PC-3 (cell line): ENCODE data around the gene CELF6. TPM values are rescaled to one million over a fixed set of nuclear protein-coding genes. Genes with fewer than 3 reads are reported as not detected.
A peak's percentile ranks its signal among the peaks of the same experiment; 100 is the strongest.

Experiments used
- ATAC-seq: fragments of 200-7000 bp; cut with Tn5 transposase; 2 replicates; pipeline ENCODE4 v1.9.1; 2020; ENCODE audit warnings: mild to moderate bottlenecking, moderate library complexity
- BruUV-seq: library from RNA; stranded (reverse); fragments of 400-500 nt; replicated peaks from 2 replicates; lab custom pipeline; 2021; lab: Mats Ljungman, UMichigan
- CTCF ChIA-PET: fragments of 300-600 bp; sonication (Branson Sonifier 250); formaldehyde crosslinking; loops from one replicate; lab custom pipeline; 2022; ENCODE audit warnings: antibody characterized with exemption; lab: Charles Lee
- POLR2A ChIA-PET: fragments of 300-600 bp; sonication (Branson Sonifier 250); formaldehyde crosslinking; loops from one replicate; lab custom pipeline; 2022; ENCODE audit warnings: antibody characterized with exemption; ENCODE audit not compliant: unreplicated experiment; lab: Charles Lee
- DNase-seq: peaks from one replicate; pipeline ENCODE4 v3.0.0-alpha.2; 2015
- H2AFZ ChIP-seq: fragments of 300-600 bp; sonication (generic); 2 replicates; pipeline ENCODE4 v1.6.0; 2016; ENCODE audit warnings: antibody characterized with exemption, low read length
- H3F3A ChIP-seq: fragments of 300-600 bp; sonication (generic); one replicate; pipeline ENCODE4 v1.6.0; 2017; ENCODE audit warnings: antibody characterized with exemption, low read length, control low read depth, mild to moderate bottlenecking; ENCODE audit not compliant: unreplicated experiment
- H3K27ac ChIP-seq: fragments of 300-600 bp; sonication (generic); 2 replicates; pipeline ENCODE4 v1.5.1; 2016; ENCODE audit warnings: mild to moderate bottlenecking, low read length
- H3K27me3 ChIP-seq: fragments of 300-600 bp; sonication (generic); 2 replicates; pipeline ENCODE4 v1.6.1; 2016; ENCODE audit warnings: low read length, mixed read lengths
- H3K36me3 ChIP-seq: fragments of 300-600 bp; sonication (generic); 2 replicates; pipeline ENCODE4 v1.6.1; 2016; ENCODE audit warnings: low read depth, mixed run types, low read length, mixed read lengths
- H3K4me1 ChIP-seq: fragments of 300-600 bp; sonication (generic); 2 replicates; pipeline ENCODE4 v1.5.1; 2016; ENCODE audit warnings: low read length; ENCODE audit not compliant: insufficient read depth
- H3K4me2 ChIP-seq: fragments of 300-600 bp; sonication (generic); 2 replicates; pipeline ENCODE4 v1.6.0; 2016; ENCODE audit warnings: low read length
- H3K4me3 ChIP-seq: fragments of 300-600 bp; sonication (generic); 2 replicates; pipeline ENCODE4 v1.5.1; 2016; ENCODE audit warnings: mild to moderate bottlenecking, low read length, mixed read lengths
- H3K79me2 ChIP-seq: fragments of 300-600 bp; sonication (generic); 2 replicates; pipeline ENCODE4 v1.6.1; 2017; ENCODE audit warnings: low read length, mixed read lengths
- H3K9ac ChIP-seq: fragments of 300-600 bp; sonication (generic); 2 replicates; pipeline ENCODE4 v1.6.0; 2016; ENCODE audit warnings: mild to moderate bottlenecking, low read length
- H3K9me2 ChIP-seq: fragments of 300-600 bp; sonication (generic); replicated peaks from 2 replicates; pipeline ENCODE4 v1.6.1; 2016; ENCODE audit warnings: mixed run types, low read length, mixed read lengths
- H3K9me3 ChIP-seq: fragments of 300-600 bp; sonication (generic); 2 replicates; pipeline ENCODE4 v1.6.1; 2016; ENCODE audit warnings: low read length, mixed read lengths
- H4K20me1 ChIP-seq: fragments of 300-600 bp; sonication (generic); 2 replicates; pipeline ENCODE4 v1.6.1; 2016; ENCODE audit warnings: low read length, mixed read lengths
- EZH2 ChIP-seq: fragments of 300-600 bp; sonication (generic); IDR thresholded peaks from one replicate; pipeline ENCODE4 v1.6.1; 2017; ENCODE audit warnings: antibody characterized with exemption, mild to moderate bottlenecking, low read length; ENCODE audit not compliant: unreplicated experiment
- EZH2phosphoT487 ChIP-seq: fragments of 300-600 bp; sonication (generic); IDR thresholded peaks from 2 replicates; pipeline ENCODE4 v1.6.1; 2018; ENCODE audit warnings: mild to moderate bottlenecking, antibody characterized with exemption, low read length, borderline replicate concordance
- intact Hi-C: fragments of 100-400 bp; cut with micrococcal nuclease; formaldehyde crosslinking; loops from 2 replicates; pipeline ENCODE4 v1.9.0; 2023
- total RNA-seq: library from RNA; depleted of rRNA; stranded (reverse); fragments of >200 nt; gene quantifications from 2 replicates; pipeline ENCODE4 v1.2.3, GENCODE V29; 2014
- TF ChIP-seq, protein P1 (sequence below): fragments of 300-600 bp; sonication (generic); conservative IDR thresholded peaks from 2 replicates; pipeline ENCODE4 v1.5.1; 2017; ENCODE audit warnings: antibody characterized with exemption, low read depth, mild to moderate bottlenecking, low read length

CELF6 gene
- total RNA-seq, 1 experiment from 2014 or later, result not detected

DNA sequence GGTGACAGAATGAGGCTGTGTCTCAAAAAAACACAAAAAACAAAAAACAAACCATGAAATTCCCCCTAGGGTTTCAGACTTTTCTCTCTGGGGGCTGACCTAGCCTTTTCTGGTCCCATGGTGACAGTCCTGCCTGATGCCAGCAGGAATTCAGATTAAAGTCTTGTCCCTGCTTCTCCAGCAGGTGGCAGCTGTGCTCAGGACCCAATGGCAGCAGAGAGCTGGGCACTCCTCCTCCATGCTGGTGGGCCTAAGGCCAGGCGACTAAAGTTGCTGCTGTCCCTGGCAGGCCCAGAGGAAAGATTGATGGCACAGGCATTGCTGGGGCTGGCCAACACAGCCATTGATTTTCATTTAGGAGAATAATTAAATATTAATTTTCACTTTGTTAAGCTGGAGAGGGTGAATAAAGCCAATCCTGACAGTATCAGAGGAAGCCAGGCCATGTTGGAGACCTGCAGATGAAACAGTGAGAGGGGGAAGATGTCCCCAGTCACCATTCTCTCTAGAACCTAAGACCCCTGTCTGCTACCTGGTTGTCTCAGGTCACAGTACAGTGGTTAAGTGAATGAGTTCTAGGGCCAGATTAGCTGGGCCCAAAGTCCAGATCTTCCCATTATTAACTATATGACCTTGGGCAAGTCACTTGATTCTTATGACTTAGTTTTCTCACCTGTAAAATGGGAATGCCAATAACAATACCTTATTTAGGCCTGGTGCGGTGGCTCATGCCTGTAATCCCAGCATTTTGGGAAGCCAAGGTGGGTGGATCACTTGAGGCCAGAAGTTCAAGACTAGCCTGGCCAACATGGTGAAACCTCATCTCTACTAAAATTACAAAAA lies 7.1 kb downstream of the CELF6 start:
- no peaks in the 10 kb centered on the region for H4K20me1 ChIP-seq
- ATAC-seq (peak; percentile 92), DNase-seq (peak; percentile 72)
- BruUV-seq, result no TSS peak
- H3K9me3 ChIP-seq, result no peaks in the 10 kb centered on the region
- ChIA-PET CTCF (interaction anchor here (0.5 to 0.7 kb wide), 2 partner anchors 13 to 27 kb away, joined by 3 to 4 read pairs; no protein-coding TSS in a partner anchor), POLR2A (interaction anchor here (0.6 kb wide), 1 partner anchor 358 kb away, joined by 3 read pairs; no protein-coding TSS in a partner anchor)
- no peaks in the 10 kb centered on the region; the same call in 1 of the 2 replicates for H3K36me3 ChIP-seq
- no peaks in the 10 kb centered on the region for H3K27me3 ChIP-seq
- no peak overlapping the region for H2AFZ ChIP-seq
- no peak for TF ChIP-seq EZH2phosphoT487
- TF ChIP-seq, protein P1, sequence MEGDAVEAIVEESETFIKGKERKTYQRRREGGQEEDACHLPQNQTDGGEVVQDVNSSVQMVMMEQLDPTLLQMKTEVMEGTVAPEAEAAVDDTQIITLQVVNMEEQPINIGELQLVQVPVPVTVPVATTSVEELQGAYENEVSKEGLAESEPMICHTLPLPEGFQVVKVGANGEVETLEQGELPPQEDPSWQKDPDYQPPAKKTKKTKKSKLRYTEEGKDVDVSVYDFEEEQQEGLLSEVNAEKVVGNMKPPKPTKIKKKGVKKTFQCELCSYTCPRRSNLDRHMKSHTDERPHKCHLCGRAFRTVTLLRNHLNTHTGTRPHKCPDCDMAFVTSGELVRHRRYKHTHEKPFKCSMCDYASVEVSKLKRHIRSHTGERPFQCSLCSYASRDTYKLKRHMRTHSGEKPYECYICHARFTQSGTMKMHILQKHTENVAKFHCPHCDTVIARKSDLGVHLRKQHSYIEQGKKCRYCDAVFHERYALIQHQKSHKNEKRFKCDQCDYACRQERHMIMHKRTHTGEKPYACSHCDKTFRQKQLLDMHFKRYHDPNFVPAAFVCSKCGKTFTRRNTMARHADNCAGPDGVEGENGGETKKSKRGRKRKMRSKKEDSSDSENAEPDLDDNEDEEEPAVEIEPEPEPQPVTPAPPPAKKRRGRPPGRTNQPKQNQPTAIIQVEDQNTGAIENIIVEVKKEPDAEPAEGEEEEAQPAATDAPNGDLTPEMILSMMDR, result peak; percentile 77
- no peak overlapping the region for H3K9ac ChIP-seq
- no peaks in the 10 kb centered on the region for H3K9me2 ChIP-seq
- no peak overlapping the region for H3K4me3 ChIP-seq
- intact Hi-C loops, result no loop called here
- no peaks in the 10 kb centered on the region for H3F3A ChIP-seq
- no peak overlapping the region for H3K27ac ChIP-seq
- H3K4me2 ChIP-seq, result no peak overlapping the region
- no peaks in the 10 kb centered on the region for H3K79me2 ChIP-seq
- no peaks in the 10 kb centered on the region for H3K4me1 ChIP-seq

DNA sequence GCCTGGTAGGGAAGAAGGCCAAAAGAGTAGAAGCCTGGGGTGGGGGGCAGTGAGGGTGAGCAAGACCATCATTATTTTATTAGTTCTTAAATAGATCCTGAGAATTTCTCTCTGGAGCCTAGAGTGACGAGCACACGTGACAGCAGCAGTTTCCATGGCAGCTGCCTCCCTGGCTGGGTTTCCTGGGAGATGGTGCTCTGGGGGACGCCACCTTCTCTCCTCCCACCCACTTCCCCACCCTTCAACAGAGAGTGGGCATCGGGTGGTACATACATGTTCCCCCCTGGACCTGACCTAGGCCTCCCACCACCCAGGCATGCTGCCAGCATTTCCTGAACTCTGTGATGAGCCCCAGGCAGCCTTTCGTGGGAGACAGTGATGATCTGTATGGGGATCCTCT lies 12.9 kb downstream of the CELF6 start:
- no peak overlapping the region for H3K4me2 ChIP-seq
- no peaks in the 10 kb centered on the region for H3F3A ChIP-seq
- ChIA-PET CTCF (no interaction called here), POLR2A (no interaction called here)
- H3K79me2 ChIP-seq, result no peaks in the 10 kb centered on the region
- no peak for ATAC-seq
- H3K36me3 ChIP-seq, result no peaks in the 10 kb centered on the region
- no peaks in the 10 kb centered on the region for H3K9me3 ChIP-seq
- H2AFZ ChIP-seq, result no peak overlapping the region
- no peak overlapping the region for H3K9ac ChIP-seq
- TF ChIP-seq EZH2 (no peak), EZH2phosphoT487 (no peak)
- TF ChIP-seq, protein P1, result no peak
- H3K9me2 ChIP-seq, result no peaks in the 10 kb centered on the region
- no peaks in the 10 kb centered on the region for H4K20me1 ChIP-seq
- H3K27me3 ChIP-seq, result no peaks in the 10 kb centered on the region
- BruUV-seq, result no TSS peak
- H3K27ac ChIP-seq, result no peak overlapping the region
- DNase-seq, result no peak
- H3K4me3 ChIP-seq, result no peak overlapping the region
- intact Hi-C loops, result no loop called here
- no peaks in the 10 kb centered on the region for H3K4me1 ChIP-seq

DNA sequence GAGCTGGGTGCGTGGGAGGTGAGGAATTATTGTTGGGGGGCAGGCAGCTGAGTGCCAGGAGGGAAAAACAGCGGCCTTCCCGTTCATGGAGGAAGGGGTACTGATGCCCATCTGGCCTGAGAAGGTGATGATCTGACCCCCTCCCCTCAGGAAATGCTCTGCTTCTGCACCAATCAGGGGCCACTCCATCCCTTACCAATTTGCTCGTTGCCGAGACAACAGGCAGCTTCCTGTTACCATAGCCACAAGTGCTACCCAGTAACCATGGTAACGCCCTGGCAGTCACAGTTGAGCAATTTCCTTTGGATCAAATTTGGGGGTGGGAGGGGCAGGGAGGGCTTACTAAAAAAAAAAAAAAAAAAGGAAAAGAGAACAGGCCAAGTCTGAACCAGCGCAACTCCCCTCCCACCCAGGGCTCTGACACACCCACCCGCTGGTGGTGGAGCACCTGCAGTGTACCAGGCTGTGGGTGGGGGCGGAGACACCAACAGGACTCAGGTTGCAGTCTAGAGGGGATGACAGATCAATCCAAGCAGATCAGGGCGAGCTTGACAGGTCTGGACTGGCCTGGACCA lies 13.7 kb downstream of the CELF6 start:
- intact Hi-C loops, result no loop called here
- no peaks in the 10 kb centered on the region for H3K79me2 ChIP-seq
- CTCF ChIA-PET, result no interaction called here
- TF ChIP-seq EZH2phosphoT487 (no peak), EZH2 (no peak)
- H4K20me1 ChIP-seq, result no peaks in the 10 kb centered on the region
- no peak overlapping the region for H3K4me3 ChIP-seq
- DNase-seq, result no peak
- no peak overlapping the region for H2AFZ ChIP-seq
- no peaks in the 10 kb centered on the region for H3K36me3 ChIP-seq
- H3F3A ChIP-seq, result no peaks in the 10 kb centered on the region
- H3K9ac ChIP-seq, result no peak overlapping the region
- H3K27me3 ChIP-seq, result no peaks in the 10 kb centered on the region
- BruUV-seq, result no TSS peak
- no peaks in the 10 kb centered on the region for H3K9me3 ChIP-seq
- H3K4me2 ChIP-seq, result no peak overlapping the region
- ATAC-seq, result no peak
- H3K9me2 ChIP-seq, result no peaks in the 10 kb centered on the region
- no peak overlapping the region for H3K27ac ChIP-seq
- no peaks in the 10 kb centered on the region for H3K4me1 ChIP-seq
- POLR2A ChIA-PET, result no interaction called here
